HEK293 (cell line): Measurements from ENCODE around the gene LSM14B.

Experiments
- CTCF ChIP-seq: fragments of 450-650 bp; formaldehyde crosslinking; IDR thresholded peaks from 2 replicates; pipeline ENCODE4 v1.5.1; 2016; ENCODE audit warnings: missing biosample characterization, missing genetic modification characterization
- TRIM28 ChIP-seq: IDR thresholded peaks from 2 replicates; pipeline ENCODE4 v1.6.1; 2011; ENCODE audit warnings: low read length, control low read depth, borderline replicate concordance
- ZNF138 ChIP-seq: fragments of 450-650 bp; formaldehyde crosslinking; IDR thresholded peaks from 2 replicates; pipeline ENCODE4 v1.5.1; 2016; ENCODE audit warnings: missing biosample characterization, missing genetic modification characterization, borderline replicate concordance
- ZNF175 ChIP-seq: fragments of 450-650 bp; formaldehyde crosslinking; IDR thresholded peaks from 2 replicates; pipeline ENCODE4 v1.5.1; 2016; ENCODE audit warnings: missing biosample characterization, missing genetic modification characterization
- ZNF416 ChIP-seq: fragments of 450-650 bp; formaldehyde crosslinking; IDR thresholded peaks from 2 replicates; pipeline ENCODE4 v1.5.1; 2016; ENCODE audit warnings: missing biosample characterization, missing genetic modification characterization
- ZNF501 ChIP-seq: fragments of 450-650 bp; formaldehyde crosslinking; IDR thresholded peaks from 2 replicates; pipeline ENCODE4 v1.5.1; 2016; ENCODE audit warnings: missing biosample characterization, missing genetic modification characterization
- ZNF513 ChIP-seq: fragments of 450-650 bp; IDR thresholded peaks from 2 replicates; pipeline ENCODE4 v1.5.1; 2018; ENCODE audit warnings: missing biosample characterization, missing genetic modification characterization

- TF ChIP-seq CTCF (tag by site-specific recombination) (no peak), TRIM28 (no peak), ZNF501 (no peak), ZNF513 (tag by site-specific recombination) (no peak), ZNF175 (no peak), ZNF416 (tag by site-specific recombination) (no peak), ZNF138 (no peak)
These were observed 61.3 kb downstream of the LSM14B start for GRCh38 chr20:62183426-62184142.
